Mesothelial cell of epicardium (in vitro differentiated cells): ENCODE measurements around the gene CTNNA3. TPM values are rescaled to one million over a fixed set of nuclear protein-coding genes. Genes with fewer than 3 reads are reported as not detected.

Source experiments
- DNase-seq, 2 experiments: peaks; one replicate each; pipeline ENCODE4 v3.0.0; 2021; ENCODE audit warnings: low spot score in 2 of 2; ENCODE audit not compliant: unreplicated experiment in 2 of 2
- H3K27ac Mint-ChIP-seq: 2 replicates; pipeline ENCODE4 v1.8.0; 2021; ENCODE audit warnings: mixed read lengths
- H3K27me3 Mint-ChIP-seq: 2 replicates; pipeline ENCODE4 v1.8.0; 2021; ENCODE audit warnings: low read depth, mixed read lengths
- H3K36me3 Mint-ChIP-seq: 2 replicates; pipeline ENCODE4 v1.8.0; 2021; ENCODE audit warnings: mixed read lengths
- H3K4me1 Mint-ChIP-seq: 2 replicates; pipeline ENCODE4 v1.8.0; 2021; ENCODE audit warnings: mixed read lengths
- H3K4me3 Mint-ChIP-seq: 2 replicates; pipeline ENCODE4 v1.8.0; 2021; ENCODE audit warnings: mild to moderate bottlenecking, moderate library complexity, mixed read lengths
- H3K9me3 Mint-ChIP-seq: 2 replicates; pipeline ENCODE4 v1.8.0; 2021; ENCODE audit warnings: mixed read lengths
- total RNA-seq: library from RNA; stranded (reverse); gene quantifications from 3 replicates; pipeline ENCODE4 v1.2.1, GENCODE V29; 2021
- TF ChIP-seq, protein P1 (sequence below): fragments of 200-600 bp; sonication (generic); IDR thresholded peaks from one replicate; pipeline ENCODE4 v1.5.0; 2021; ENCODE audit warnings: antibody characterized with exemption; ENCODE audit not compliant: unreplicated experiment

The CTNNA3 gene
- total RNA-seq, 1 donor from 2014 or later, result 14.2 TPM

- TF ChIP-seq, protein P1, sequence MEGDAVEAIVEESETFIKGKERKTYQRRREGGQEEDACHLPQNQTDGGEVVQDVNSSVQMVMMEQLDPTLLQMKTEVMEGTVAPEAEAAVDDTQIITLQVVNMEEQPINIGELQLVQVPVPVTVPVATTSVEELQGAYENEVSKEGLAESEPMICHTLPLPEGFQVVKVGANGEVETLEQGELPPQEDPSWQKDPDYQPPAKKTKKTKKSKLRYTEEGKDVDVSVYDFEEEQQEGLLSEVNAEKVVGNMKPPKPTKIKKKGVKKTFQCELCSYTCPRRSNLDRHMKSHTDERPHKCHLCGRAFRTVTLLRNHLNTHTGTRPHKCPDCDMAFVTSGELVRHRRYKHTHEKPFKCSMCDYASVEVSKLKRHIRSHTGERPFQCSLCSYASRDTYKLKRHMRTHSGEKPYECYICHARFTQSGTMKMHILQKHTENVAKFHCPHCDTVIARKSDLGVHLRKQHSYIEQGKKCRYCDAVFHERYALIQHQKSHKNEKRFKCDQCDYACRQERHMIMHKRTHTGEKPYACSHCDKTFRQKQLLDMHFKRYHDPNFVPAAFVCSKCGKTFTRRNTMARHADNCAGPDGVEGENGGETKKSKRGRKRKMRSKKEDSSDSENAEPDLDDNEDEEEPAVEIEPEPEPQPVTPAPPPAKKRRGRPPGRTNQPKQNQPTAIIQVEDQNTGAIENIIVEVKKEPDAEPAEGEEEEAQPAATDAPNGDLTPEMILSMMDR, result no peak
- Mint-ChIP-seq H3K36me3 (no peaks in the 10 kb centered on the region), H3K27me3 (peaks cover 2% of the 10 kb centered on the region), H3K9me3 (no peaks in the 10 kb centered on the region), H3K27ac (no peak overlapping the region), H3K4me1 (peaks cover 13% of the 10 kb centered on the region), H3K4me3 (no peak overlapping the region)
- no peak for DNase-seq
These were observed 439.0 kb downstream of the CTNNA3 start for GRCh38 chr10:67257018-67257417.

- H3K27me3 Mint-ChIP-seq, result no peaks in the 10 kb centered on the region
- peaks cover 9% of the 10 kb centered on the region for H3K9me3 Mint-ChIP-seq
- no peak overlapping the region for H3K27ac Mint-ChIP-seq
- H3K4me1 Mint-ChIP-seq, result peaks cover under 1% of the 10 kb centered on the region
- H3K36me3 Mint-ChIP-seq, result no peaks in the 10 kb centered on the region
- H3K4me3 Mint-ChIP-seq, result no peak overlapping the region
- no peak for DNase-seq
- TF ChIP-seq, protein P1, result no peak
These were observed 445.3 kb downstream of the CTNNA3 start for GRCh38 chr10:67250686-67251085.

- Mint-ChIP-seq H3K36me3 (no peaks in the 10 kb centered on the region), H3K27ac (no peak overlapping the region), H3K4me1 (no peaks in the 10 kb centered on the region), H3K27me3 (no peaks in the 10 kb centered on the region), H3K4me3 (no peak overlapping the region), H3K9me3 (peaks cover 5% of the 10 kb centered on the region)
- no peak for DNase-seq
- TF ChIP-seq, protein P1, result no peak
These were observed 449.9 kb downstream of the CTNNA3 start for GRCh38 chr10:67246066-67246555.

DNA sequence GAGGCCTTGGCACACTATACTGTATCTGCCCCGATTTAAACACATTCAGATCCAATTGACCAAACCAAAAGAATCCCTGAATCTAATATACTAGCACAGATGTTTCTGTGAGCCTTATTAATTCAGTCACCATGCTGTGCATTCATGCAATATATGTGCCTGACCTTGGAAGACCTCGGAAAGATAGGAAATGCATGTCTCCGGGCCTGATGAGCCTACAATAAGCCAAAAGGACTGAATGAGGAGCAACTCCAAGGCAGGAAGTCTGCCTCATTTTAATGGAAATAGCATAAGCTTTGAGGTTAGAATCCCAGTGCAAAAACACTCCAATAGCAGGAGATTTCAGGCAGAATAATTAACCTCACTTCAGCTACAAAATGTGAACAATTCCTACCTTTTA, 453.5 kb downstream of the CTNNA3 start:
- TF ChIP-seq, protein P1, result no peak
- Mint-ChIP-seq H3K27ac (no peak overlapping the region), H3K9me3 (no peaks in the 10 kb centered on the region), H3K4me3 (no peak overlapping the region), H3K36me3 (no peaks in the 10 kb centered on the region), H3K4me1 (no peaks in the 10 kb centered on the region), H3K27me3 (no peaks in the 10 kb centered on the region)
- DNase-seq, result no peak

DNA sequence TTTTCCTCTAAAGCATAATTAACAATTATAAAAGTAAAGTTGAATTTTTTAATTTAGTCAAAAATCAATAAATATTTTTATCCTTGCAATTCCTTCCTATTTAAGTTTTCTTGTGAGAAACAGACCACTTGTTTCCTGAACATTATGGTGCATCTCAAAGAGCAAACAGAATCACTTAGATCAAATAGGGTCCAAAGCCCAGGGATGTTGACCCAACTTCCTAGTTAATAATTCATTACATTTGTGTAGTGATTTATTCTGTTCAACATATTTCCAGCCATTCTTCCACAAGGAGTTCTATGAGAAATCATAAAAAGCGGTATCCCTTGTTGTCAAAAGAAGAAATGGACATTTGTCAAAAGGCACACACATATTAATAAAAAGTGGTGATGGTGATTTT, 454.5 kb downstream of the CTNNA3 start:
- Mint-ChIP-seq H3K27me3 (no peaks in the 10 kb centered on the region), H3K4me1 (no peaks in the 10 kb centered on the region), H3K27ac (no peak overlapping the region)

More for the DNA sequence above, 454.5 kb downstream of the CTNNA3 start:
- Mint-ChIP-seq H3K36me3 (no peaks in the 10 kb centered on the region), H3K9me3 (peaks cover 4% of the 10 kb centered on the region), H3K4me3 (no peak overlapping the region)
- TF ChIP-seq, protein P1, result no peak
- no peak for DNase-seq
